OCI-LY1 (cell line): ENCODE data around the gene FAM47B.

ENCODE experiments used
- CTCF ChIP-seq: fragments of 200-600 bp; sonication (generic), shearing (Covaris generic); IDR thresholded peaks from 2 replicates; pipeline ENCODE4 v1.5.1; 2017; ENCODE audit warnings: mild to moderate bottlenecking, antibody characterized with exemption, low read length, moderate library complexity, mixed read lengths
- EZH2 ChIP-seq: fragments of 200-600 bp; sonication (generic), shearing (Covaris generic); IDR thresholded peaks from 2 replicates; pipeline ENCODE4 v1.8.0; 2017; ENCODE audit warnings: borderline replicate concordance, mixed run types, mild to moderate bottlenecking, antibody characterized with exemption, low read length, moderate library complexity, mixed read lengths

- TF ChIP-seq CTCF (no peak), EZH2 (no peak)
Observed at GRCh38 chrX:34972206-34972605, 29.6 kb downstream of the FAM47B start.
